H1 (cell line): ENCODE measurements around the gene TIA1.

ENCODE experiments used
- EZH2 ChIP-seq: fragments of 200-600 bp; sonication (generic); IDR thresholded peaks from 2 replicates; pipeline ENCODE4 v1.7.1; 2012; ENCODE audit warnings: low read depth, mild to moderate bottlenecking, moderate library complexity, low read length, inconsistent platforms; ENCODE audit not compliant: severe bottlenecking
- JUN ChIP-seq: IDR thresholded peaks from 2 replicates; pipeline ENCODE4 v1.6.1; 2011; ENCODE audit warnings: low read depth, mild to moderate bottlenecking, improper control_type of control experiment, low read length
- JUND ChIP-seq: IDR thresholded peaks from 2 replicates; pipeline ENCODE4 v1.6.1; 2011; ENCODE audit warnings: mild to moderate bottlenecking, improper control_type of control experiment, low read length
- NRF1 ChIP-seq: IDR thresholded peaks from 2 replicates; pipeline ENCODE4 v1.6.1; 2011; ENCODE audit warnings: mild to moderate bottlenecking, low read depth, low read length, improper control_type of control experiment
- POLR2A ChIP-seq, 2 experiments: IDR thresholded peaks; 1 replicate in 1 of 2; 2 replicates in 1 of 2; pipeline ENCODE4 v1.6.1; 2011; ENCODE audit warnings: low read depth in 2 of 2, low read length in 2 of 2, mild to moderate bottlenecking in 2 of 2; ENCODE audit errors: control extremely low read depth in 1 of 2
- POLR2AphosphoS5 ChIP-seq: IDR thresholded peaks from 2 replicates; pipeline ENCODE4 v1.6.1; 2011; ENCODE audit warnings: low read depth, low read length
- TF ChIP-seq, protein P1 (sequence below), 3 experiments: IDR thresholded peaks; 1 replicate in 2 of 3; 2 replicates in 1 of 3; pipeline versions ENCODE4 v1.5.1 to v1.6.1; 2011; ENCODE audit warnings: low read length in 3 of 3, mild to moderate bottlenecking in 3 of 3, inconsistent platforms in 2 of 3, low read depth in 1 of 3, moderate library complexity in 1 of 3; ENCODE audit not compliant: insufficient read depth in 1 of 3; ENCODE audit errors: control extremely low read depth in 1 of 3

DNA sequence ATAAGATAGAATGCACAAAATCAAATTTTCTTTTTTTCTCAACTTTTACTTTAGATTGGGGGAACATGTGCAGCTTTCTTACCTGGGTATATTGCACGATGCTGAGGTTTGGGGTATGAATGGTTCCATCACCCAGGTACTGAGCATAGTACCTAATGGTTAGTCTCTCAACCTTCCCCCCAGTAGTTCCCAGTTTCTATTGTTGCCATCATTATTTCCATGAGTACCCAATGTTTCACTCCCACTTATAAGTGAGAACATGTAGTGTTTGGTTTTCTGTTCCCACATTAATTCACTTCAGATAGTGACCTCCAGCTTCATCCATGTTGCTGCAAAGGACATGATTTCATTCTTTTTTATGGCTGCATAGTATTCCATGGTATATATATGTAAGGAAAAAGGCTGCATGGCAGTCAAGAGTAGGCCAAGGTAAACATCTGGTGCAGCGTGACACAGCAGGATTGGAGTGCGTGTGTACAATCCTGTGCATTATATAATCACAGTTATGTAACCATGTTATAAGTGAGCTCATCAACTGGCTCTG is 47.1 kb downstream of the TIA1 start:
- TF ChIP-seq NRF1 (no peak), EZH2 (no peak), JUN (no peak), POLR2AphosphoS5 (no peak), POLR2A (IDR thresholded peaks at IDR 0.05; ENCODE audit: control extremely low read depth in 1 of 2, low read depth in 2 of 2, low read length in 2 of 2) (no peak), JUND (no peak)
- TF ChIP-seq, protein P1, sequence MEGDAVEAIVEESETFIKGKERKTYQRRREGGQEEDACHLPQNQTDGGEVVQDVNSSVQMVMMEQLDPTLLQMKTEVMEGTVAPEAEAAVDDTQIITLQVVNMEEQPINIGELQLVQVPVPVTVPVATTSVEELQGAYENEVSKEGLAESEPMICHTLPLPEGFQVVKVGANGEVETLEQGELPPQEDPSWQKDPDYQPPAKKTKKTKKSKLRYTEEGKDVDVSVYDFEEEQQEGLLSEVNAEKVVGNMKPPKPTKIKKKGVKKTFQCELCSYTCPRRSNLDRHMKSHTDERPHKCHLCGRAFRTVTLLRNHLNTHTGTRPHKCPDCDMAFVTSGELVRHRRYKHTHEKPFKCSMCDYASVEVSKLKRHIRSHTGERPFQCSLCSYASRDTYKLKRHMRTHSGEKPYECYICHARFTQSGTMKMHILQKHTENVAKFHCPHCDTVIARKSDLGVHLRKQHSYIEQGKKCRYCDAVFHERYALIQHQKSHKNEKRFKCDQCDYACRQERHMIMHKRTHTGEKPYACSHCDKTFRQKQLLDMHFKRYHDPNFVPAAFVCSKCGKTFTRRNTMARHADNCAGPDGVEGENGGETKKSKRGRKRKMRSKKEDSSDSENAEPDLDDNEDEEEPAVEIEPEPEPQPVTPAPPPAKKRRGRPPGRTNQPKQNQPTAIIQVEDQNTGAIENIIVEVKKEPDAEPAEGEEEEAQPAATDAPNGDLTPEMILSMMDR (IDR thresholded peaks at IDR 0.05; ENCODE audit: control extremely low read depth in 1 of 3, insufficient read depth in 1 of 3, low read depth in 1 of 3, low read length in 3 of 3): no peak
